ENCODE data around the gene TXNRD2.

The TXNRD2 gene

GRCh38 chr22:19831016-19831415, 110.6 kb downstream of the TXNRD2 start:
- DNase-seq (ENCODE audit: low read depth): no peak
- H3K4me3 ChIP-seq (ENCODE audit: low read depth, low read length): no peak overlapping the region
- no peak for TF ChIP-seq CTCF (IDR thresholded peaks at IDR 0.05; ENCODE audit: low read depth, low read length, missing control alignments)
- in situ Hi-C loops (cut with HindIII; ENCODE audit: low sequenced_read_pairs): loop anchor here (5.0 kb wide), 1 partner anchor 74 kb away; no protein-coding TSS in a partner anchor

GRCh38 chr22:19828035-19828401, 113.6 kb downstream of the TXNRD2 start:
- no peak overlapping the region for H3K4me3 ChIP-seq (ENCODE audit: low read depth, low read length)
- DNase-seq (ENCODE audit: low read depth): no peak
- no peak for TF ChIP-seq CTCF (IDR thresholded peaks at IDR 0.05; ENCODE audit: low read depth, low read length, missing control alignments)
- in situ Hi-C loops (cut with HindIII; ENCODE audit: low sequenced_read_pairs): no loop called here

GRCh38 chr22:19827341-19828034, 114.1 kb downstream of the TXNRD2 start:
- in situ Hi-C loops (cut with HindIII; ENCODE audit: low sequenced_read_pairs): no loop called here
- DNase-seq (ENCODE audit: low read depth): no peak
- no peak overlapping the region for H3K4me3 ChIP-seq (ENCODE audit: low read depth, low read length)
- no peak for TF ChIP-seq CTCF (IDR thresholded peaks at IDR 0.05; ENCODE audit: low read depth, low read length, missing control alignments)

GRCh38 chr22:19826619-19826950, 115.0 kb downstream of the TXNRD2 start:
- DNase-seq (ENCODE audit: low read depth): no peak
- in situ Hi-C loops (cut with HindIII; ENCODE audit: low sequenced_read_pairs): no loop called here
- TF ChIP-seq CTCF (IDR thresholded peaks at IDR 0.05; ENCODE audit: low read depth, low read length, missing control alignments): no peak
- H3K4me3 ChIP-seq (ENCODE audit: low read depth, low read length): no peak overlapping the region

- H3K4me3 ChIP-seq (ENCODE audit: low read depth, low read length): no peak overlapping the region
- no peak for DNase-seq (ENCODE audit: low read depth)
- in situ Hi-C loops (cut with HindIII; ENCODE audit: low sequenced_read_pairs): no loop called here
- no peak for TF ChIP-seq CTCF (IDR thresholded peaks at IDR 0.05; ENCODE audit: low read depth, low read length, missing control alignments)
Measured at GRCh38 chr22:19825904-19826618, 115.6 kb downstream of the TXNRD2 start.
